Loucy (cell line): ENCODE measurements around the gene SCARF1.

Experiments
- EZH2phosphoT487 ChIP-seq: fragments of 200-600 bp; IDR thresholded peaks from 2 replicates; pipeline ENCODE4 v1.6.1; 2018; ENCODE audit warnings: antibody characterized with exemption, mild to moderate bottlenecking, moderate library complexity, borderline replicate concordance
- TF ChIP-seq, protein P1 (sequence below): fragments of 200-600 bp; sonication (generic); conservative IDR thresholded peaks from 2 replicates; pipeline ENCODE4 v1.5.1; 2014; ENCODE audit warnings: mild to moderate bottlenecking, antibody characterized with exemption, low read length

DNA sequence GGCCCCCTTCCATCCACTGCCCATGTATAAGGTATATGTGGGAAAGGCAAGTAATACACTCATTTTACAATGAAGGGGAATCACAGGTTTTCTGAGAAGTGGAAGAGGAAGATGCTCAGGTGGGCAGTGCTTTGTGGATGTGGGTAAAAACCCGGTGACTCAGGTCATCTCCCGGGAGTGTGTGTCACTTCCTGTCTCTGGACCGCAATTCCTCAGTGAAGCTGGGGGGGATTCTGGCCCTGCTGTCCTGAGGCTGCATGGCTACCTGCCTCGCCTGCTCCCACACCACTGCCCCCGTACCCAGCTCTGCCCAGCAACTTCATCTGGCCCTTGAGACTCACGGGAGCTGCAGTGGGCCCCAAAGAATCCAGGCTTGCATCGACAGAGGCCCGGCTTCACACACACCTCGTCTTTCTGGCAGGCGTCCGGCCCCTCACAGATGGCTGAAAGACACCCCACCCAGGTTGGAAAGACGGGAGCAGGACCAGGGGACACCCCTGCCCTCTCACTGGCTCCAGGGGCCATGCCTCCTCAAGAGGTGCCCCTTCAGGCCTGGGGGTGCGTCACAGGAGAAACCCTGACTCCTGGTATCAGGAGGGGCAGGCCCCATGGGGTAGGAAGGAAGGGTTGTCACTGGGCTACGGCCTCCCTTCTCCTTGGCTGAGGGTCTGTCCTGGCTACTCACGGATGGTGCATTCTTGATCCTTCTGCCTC, 882 bp downstream of the SCARF1 start:
- TF ChIP-seq, protein P1, sequence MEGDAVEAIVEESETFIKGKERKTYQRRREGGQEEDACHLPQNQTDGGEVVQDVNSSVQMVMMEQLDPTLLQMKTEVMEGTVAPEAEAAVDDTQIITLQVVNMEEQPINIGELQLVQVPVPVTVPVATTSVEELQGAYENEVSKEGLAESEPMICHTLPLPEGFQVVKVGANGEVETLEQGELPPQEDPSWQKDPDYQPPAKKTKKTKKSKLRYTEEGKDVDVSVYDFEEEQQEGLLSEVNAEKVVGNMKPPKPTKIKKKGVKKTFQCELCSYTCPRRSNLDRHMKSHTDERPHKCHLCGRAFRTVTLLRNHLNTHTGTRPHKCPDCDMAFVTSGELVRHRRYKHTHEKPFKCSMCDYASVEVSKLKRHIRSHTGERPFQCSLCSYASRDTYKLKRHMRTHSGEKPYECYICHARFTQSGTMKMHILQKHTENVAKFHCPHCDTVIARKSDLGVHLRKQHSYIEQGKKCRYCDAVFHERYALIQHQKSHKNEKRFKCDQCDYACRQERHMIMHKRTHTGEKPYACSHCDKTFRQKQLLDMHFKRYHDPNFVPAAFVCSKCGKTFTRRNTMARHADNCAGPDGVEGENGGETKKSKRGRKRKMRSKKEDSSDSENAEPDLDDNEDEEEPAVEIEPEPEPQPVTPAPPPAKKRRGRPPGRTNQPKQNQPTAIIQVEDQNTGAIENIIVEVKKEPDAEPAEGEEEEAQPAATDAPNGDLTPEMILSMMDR: no peak
- no peak for TF ChIP-seq EZH2phosphoT487
